B cell (primary cell): ENCODE measurements around the gene ME1. TPM values are rescaled to one million over a fixed set of nuclear protein-coding genes. Genes with fewer than 3 reads are reported as not detected.

Source experiments
- ATAC-seq: fragments of 200-7000 bp; cut with Tn5 transposase; one replicate; pipeline ENCODE4 v1.10.0; 2021; ENCODE audit warnings: low read depth, mild to moderate bottlenecking, moderate number of reproducible peaks, moderate library complexity
- CTCF ChIA-PET: fragments of 350-600 bp; sonication (Branson Sonifier 250); formaldehyde crosslinking; loops from one replicate; lab custom pipeline; 2021; ENCODE audit warnings: antibody characterized with exemption, inconsistent platforms; lab: Charles Lee
- POLR2A ChIA-PET: fragments of 350-600 bp; sonication (Branson Sonifier 250); formaldehyde crosslinking; loops from one replicate; lab custom pipeline; 2021; ENCODE audit warnings: antibody characterized with exemption; lab: Charles Lee
- DNase-seq: peaks from one replicate; pipeline ENCODE4 v3.0.0; 2013
- H2AFZ ChIP-seq: 2 replicates; pipeline ENCODE4 v1.6.1; 2012; ENCODE audit warnings: mild to moderate bottlenecking, low read depth, low read length; ENCODE audit not compliant: insufficient read depth, poor library complexity, severe bottlenecking
- H3K27ac ChIP-seq, 2 donors: 1 replicate in 1 of 2; 2 replicates in 1 of 2; pipeline ENCODE4 v1.5.1; 2012 to 2013; ENCODE audit warnings: low read length in 2 of 2, mild to moderate bottlenecking in 2 of 2, moderate library complexity in 1 of 2
- H3K27me3 ChIP-seq, 4 experiments: fragments of 200-600 bp in 1 of 4; sonication (generic) in 1 of 4; replicated peaks in 1 of 4; 1 replicate in 2 of 4; 2 replicates in 2 of 4; pipeline versions ENCODE4 v1.6.1 to v1.7.0; 2013 to 2016; ENCODE audit warnings: low read length in 3 of 4, mild to moderate bottlenecking in 2 of 4, mixed read lengths in 1 of 4, moderate library complexity in 1 of 4; ENCODE audit not compliant: insufficient read depth in 4 of 4, control insufficient read depth in 3 of 4; ENCODE audit errors: control extremely low read depth in 1 of 4
- H3K36me3 ChIP-seq, 2 experiments: replicated peaks in 1 of 2; 1 replicate in 1 of 2; 2 replicates in 1 of 2; pipeline versions ENCODE4 v1.6.1 to v1.7.1; 2013; ENCODE audit warnings: low read length in 1 of 2; ENCODE audit not compliant: insufficient read depth in 2 of 2, control insufficient read depth in 1 of 2; ENCODE audit errors: control extremely low read depth in 1 of 2, extremely low read depth in 1 of 2
- H3K4me1 ChIP-seq, 2 donors: fragments of 200-600 bp in 1 of 2; sonication (generic) in 1 of 2; 1 replicate in 1 of 2; 2 replicates in 1 of 2; pipeline versions ENCODE4 v1.5.1 to v1.6.1; 2013 to 2017; ENCODE audit warnings: low read length in 2 of 2; ENCODE audit not compliant: control insufficient read depth in 2 of 2, insufficient read depth in 2 of 2
- H3K4me2 ChIP-seq: replicated peaks from 2 replicates; pipeline ENCODE3; 2012; ENCODE audit warnings: mild to moderate bottlenecking, low read depth, low read length; ENCODE audit not compliant: poor library complexity, severe bottlenecking
- H3K4me3 ChIP-seq, 5 experiments: fragments of 200-600 bp in 1 of 5; sonication (generic) in 1 of 5; 1 replicate in 3 of 5; 2 replicates in 2 of 5; pipeline versions ENCODE4 v1.5.1 to v1.7.0; 2011 to 2016; ENCODE audit warnings: low read length in 4 of 5, mild to moderate bottlenecking in 4 of 5, low read depth in 2 of 5, control low read depth in 1 of 5, moderate library complexity in 1 of 5; ENCODE audit not compliant: insufficient read depth in 1 of 5; ENCODE audit errors: control extremely low read depth in 1 of 5, extremely low read depth in 1 of 5
- H3K79me2 ChIP-seq: fragments of 200-600 bp; sonication (generic); one replicate; pipeline ENCODE4 v1.6.0; 2016; ENCODE audit warnings: low read length; ENCODE audit not compliant: control insufficient read depth, insufficient read depth
- H3K9ac ChIP-seq: fragments of 200-600 bp; sonication (generic); 2 replicates; pipeline ENCODE4 v1.6.1; 2017; ENCODE audit warnings: mild to moderate bottlenecking, low read length, moderate library complexity
- H3K9me3 ChIP-seq, 3 donors: one replicate each; pipeline versions ENCODE4 v1.6.1 to v1.7.1; 2013; ENCODE audit warnings: low read length in 2 of 3; ENCODE audit not compliant: control insufficient read depth in 2 of 3, insufficient read depth in 1 of 3; ENCODE audit errors: control extremely low read depth in 1 of 3
- H4K20me1 ChIP-seq: 2 replicates; pipeline ENCODE4 v1.6.0; 2012; ENCODE audit warnings: mild to moderate bottlenecking, low read length; ENCODE audit not compliant: insufficient read depth, control insufficient read depth, poor library complexity, severe bottlenecking
- H3K27ac Mint-ChIP-seq: one replicate; pipeline ENCODE4 v1.8.0; 2021; ENCODE audit warnings: mixed read lengths
- H3K27me3 Mint-ChIP-seq: one replicate; pipeline ENCODE4 v1.8.0; 2021; ENCODE audit warnings: mixed read lengths
- H3K4me1 Mint-ChIP-seq: one replicate; pipeline ENCODE4 v1.8.0; 2021; ENCODE audit warnings: mixed read lengths
- H3K4me3 Mint-ChIP-seq: one replicate; pipeline ENCODE4 v1.8.0; 2021; ENCODE audit warnings: mixed read lengths
- H3K9me3 Mint-ChIP-seq: one replicate; pipeline ENCODE4 v1.8.0; 2022; ENCODE audit warnings: mixed read lengths; ENCODE audit not compliant: insufficient read depth
- EZH2 ChIP-seq: IDR thresholded peaks from 2 replicates; pipeline ENCODE4 v1.6.1; 2012; ENCODE audit warnings: borderline replicate concordance, low read depth, mild to moderate bottlenecking, moderate library complexity, low read length; ENCODE audit not compliant: insufficient read depth, poor library complexity, severe bottlenecking
- WGBS: methylation state at CpG from one replicate; pipeline ENCODE4 v1.1.5; 2013; ENCODE audit warnings: missing lambda C conversion rate; ENCODE audit not compliant: insufficient coverage; 5-methylcytosine and 5-hydroxymethylcytosine counted together
- intact Hi-C: fragments of 100-400 bp; cut with micrococcal nuclease; formaldehyde crosslinking; loops from one replicate; pipeline ENCODE4 v1.10.0; 2022
- polyA plus RNA-seq: library from polyadenylated mRNA; depleted of rRNA; stranded (reverse); fragments of >200 nt; gene quantifications from 2 replicates; pipeline ENCODE4 v1.2.3, GENCODE V29; 2012
- total RNA-seq, 2 donors: library from RNA; stranded (reverse); fragments of 120-200 nt in 1 of 2; gene quantifications; 1 replicate in 1 of 2; 2 replicates in 1 of 2; pipeline versions ENCODE4 v1.2.3 to v1.2.4, GENCODE V29; 2013 to 2022
- TF ChIP-seq, protein P1 (sequence below): fragments of 200-600 bp; IDR thresholded peaks from one replicate; pipeline ENCODE4 v1.8.0; 2022; ENCODE audit warnings: antibody characterized with exemption, mild to moderate bottlenecking

ME1 gene
- total and polyA plus RNA-seq, 2 donors (not counting 1 experiment from before 2014, with no cell fraction given): not detected

DNA sequence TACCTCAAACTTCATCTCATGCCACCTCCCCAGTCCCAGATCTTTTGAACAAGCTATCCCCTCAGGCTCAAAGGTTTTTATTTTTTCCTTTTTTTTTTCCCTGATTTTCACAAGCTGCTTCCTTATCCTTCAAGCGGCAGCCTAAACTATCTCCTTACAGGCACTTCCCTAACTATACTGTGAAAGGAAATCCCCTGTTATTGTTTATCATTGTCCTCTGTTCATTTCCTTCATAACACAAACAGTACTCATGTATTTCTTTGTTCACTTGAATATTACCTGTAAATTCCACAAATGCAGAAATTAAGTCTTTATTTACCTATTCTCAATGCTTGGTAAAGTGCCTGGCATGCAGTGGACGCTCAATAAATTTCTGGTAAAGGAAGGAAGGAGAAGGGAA is 48.9 kb downstream of the ME1 start:
- H4K20me1 ChIP-seq: no peaks in the 10 kb centered on the region
- CTCF ChIA-PET: no interaction called here
- no peaks in the 10 kb centered on the region for H3K36me3 ChIP-seq
- Mint-ChIP-seq H3K9me3 (no peaks in the 10 kb centered on the region), H3K4me1 (no peaks in the 10 kb centered on the region), H3K27ac (no peak overlapping the region), H3K4me3 (no peak overlapping the region), H3K27me3 (no peaks in the 10 kb centered on the region)
- no peaks in the 10 kb centered on the region for H3K79me2 ChIP-seq
- DNase-seq (no peak), ATAC-seq (no peak)
- no peaks in the 10 kb centered on the region for H3K9me3 ChIP-seq
- intact Hi-C loops: no loop called here
- H3K27ac ChIP-seq: no peak overlapping the region
- no peaks in the 10 kb centered on the region for H3K4me1 ChIP-seq
- WGBS: 88% methylated on average over 1 of the region's 2 CpGs
- TF ChIP-seq, protein P1, sequence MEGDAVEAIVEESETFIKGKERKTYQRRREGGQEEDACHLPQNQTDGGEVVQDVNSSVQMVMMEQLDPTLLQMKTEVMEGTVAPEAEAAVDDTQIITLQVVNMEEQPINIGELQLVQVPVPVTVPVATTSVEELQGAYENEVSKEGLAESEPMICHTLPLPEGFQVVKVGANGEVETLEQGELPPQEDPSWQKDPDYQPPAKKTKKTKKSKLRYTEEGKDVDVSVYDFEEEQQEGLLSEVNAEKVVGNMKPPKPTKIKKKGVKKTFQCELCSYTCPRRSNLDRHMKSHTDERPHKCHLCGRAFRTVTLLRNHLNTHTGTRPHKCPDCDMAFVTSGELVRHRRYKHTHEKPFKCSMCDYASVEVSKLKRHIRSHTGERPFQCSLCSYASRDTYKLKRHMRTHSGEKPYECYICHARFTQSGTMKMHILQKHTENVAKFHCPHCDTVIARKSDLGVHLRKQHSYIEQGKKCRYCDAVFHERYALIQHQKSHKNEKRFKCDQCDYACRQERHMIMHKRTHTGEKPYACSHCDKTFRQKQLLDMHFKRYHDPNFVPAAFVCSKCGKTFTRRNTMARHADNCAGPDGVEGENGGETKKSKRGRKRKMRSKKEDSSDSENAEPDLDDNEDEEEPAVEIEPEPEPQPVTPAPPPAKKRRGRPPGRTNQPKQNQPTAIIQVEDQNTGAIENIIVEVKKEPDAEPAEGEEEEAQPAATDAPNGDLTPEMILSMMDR: no peak
- no peak for TF ChIP-seq EZH2
- H3K27me3 ChIP-seq: no peaks in the 10 kb centered on the region
- POLR2A ChIA-PET: no interaction called here
- no peak overlapping the region for H2AFZ ChIP-seq
- no peak overlapping the region for H3K4me3 ChIP-seq
- H3K9ac ChIP-seq: no peak overlapping the region
- H3K4me2 ChIP-seq: no peak overlapping the region

DNA sequence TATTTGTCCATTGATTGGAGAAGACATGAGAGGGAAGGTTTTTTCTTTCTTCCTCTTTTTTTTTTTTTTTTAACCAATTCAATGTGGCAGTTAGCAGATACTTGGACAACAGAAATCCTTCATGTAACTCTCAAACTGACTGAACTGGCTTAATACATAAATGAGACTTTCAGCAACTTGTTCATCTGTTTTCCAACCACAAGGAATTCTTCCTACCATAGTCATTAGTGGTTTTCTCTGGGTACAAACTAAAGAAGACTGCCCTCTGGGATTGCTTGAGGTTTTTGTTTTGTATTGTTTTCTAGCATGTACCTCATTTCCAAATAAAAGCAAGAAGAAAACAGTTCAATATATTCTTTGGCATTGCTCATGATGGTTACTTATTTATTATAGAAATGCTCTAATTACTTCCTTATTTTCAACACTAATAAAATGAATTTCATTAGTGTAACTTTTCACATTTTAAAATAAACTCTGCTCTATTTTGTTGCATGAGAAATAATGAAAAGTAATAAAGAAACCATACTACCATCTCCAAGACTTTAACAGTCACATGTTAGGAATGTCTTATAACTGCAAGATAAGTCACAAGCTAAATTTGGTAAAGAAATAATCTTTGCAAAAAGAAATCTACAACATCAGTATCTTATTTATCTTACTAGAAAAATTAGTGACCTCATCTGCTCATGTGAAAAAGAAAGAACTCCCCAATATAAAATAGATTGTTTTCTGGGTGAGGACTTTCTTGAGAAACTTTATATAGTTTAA is 52.0 kb downstream of the ME1 start:
- Histone ChIP-seq H3K4me1 (no peaks in the 10 kb centered on the region), H3K9me3 (no peaks in the 10 kb centered on the region), H3K4me3 (no peak overlapping the region), H3K4me2 (no peak overlapping the region), H3K27me3 (no peaks in the 10 kb centered on the region), H3K36me3 (no peaks in the 10 kb centered on the region), H3K27ac (no peak overlapping the region), H4K20me1 (no peaks in the 10 kb centered on the region), H3K79me2 (no peaks in the 10 kb centered on the region), H2AFZ (no peak overlapping the region), H3K9ac (no peak overlapping the region)
- peaks cover under 1% of the 10 kb centered on the region for H3K9me3 Mint-ChIP-seq
- ChIA-PET CTCF (no interaction called here), POLR2A (no interaction called here)
- intact Hi-C loops: no loop called here
- H3K27me3 Mint-ChIP-seq: no peaks in the 10 kb centered on the region
- TF ChIP-seq, protein P1: no peak
- TF ChIP-seq EZH2: no peak
- ATAC-seq (no peak), DNase-seq (no peak)
- H3K27ac Mint-ChIP-seq: no peak overlapping the region
- H3K4me3 Mint-ChIP-seq: no peak overlapping the region
- no peaks in the 10 kb centered on the region for H3K4me1 Mint-ChIP-seq
